ENCODE measurements around the gene C11orf87.

The C11orf87 gene

DNA sequence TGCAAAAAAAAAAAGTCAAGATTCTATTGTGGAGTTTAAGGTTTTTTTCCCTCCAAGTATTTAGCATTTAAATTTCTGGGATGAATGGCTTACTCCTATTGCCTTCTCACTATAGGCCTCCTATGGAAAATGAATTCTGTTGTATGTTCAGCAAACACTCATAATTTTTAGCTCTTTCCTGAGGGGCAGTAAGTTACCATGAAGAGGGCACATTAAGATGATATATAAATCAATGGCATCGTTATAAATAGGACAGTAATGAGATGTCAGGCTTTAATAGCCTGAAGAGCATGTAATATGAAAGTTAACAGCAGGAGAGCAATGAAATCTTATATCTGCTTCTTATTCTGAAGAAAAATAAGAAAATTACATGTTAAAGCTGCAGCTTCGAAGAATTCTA lies 32.9 kb downstream of the C11orf87 start:
- no peak for DNase-seq
